Measurements from ENCODE around the gene GIGYF2. TPM values are rescaled to one million over a fixed set of nuclear protein-coding genes. Genes with fewer than 3 reads are reported as not detected.

Gene GIGYF2
- total RNA-seq, 1 experiment from 2014 or later: 26.7 TPM

DNA sequence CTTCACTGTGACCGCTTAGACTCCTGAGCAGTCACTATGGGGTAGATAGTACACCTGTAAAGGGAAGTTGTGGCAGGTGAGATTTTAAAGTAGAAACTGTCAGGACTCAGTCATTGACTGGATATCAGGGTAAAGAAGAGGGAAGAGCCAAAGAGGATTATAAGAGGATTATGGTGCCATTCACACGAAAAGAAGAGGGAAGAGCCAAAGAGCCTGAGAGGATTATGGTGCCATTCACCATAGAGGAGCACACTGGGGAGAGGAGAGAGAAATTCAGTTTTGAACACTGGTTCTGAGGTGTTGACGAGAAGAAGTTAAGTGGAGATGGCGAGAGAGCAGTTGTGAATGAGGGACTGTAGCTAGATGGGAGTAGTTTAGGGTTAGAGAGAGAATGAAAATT, 96.1 kb downstream of the GIGYF2 start:
- in situ Hi-C loops (cut with HindIII; ENCODE audit: low sequenced_read_pairs): no loop called here

DNA sequence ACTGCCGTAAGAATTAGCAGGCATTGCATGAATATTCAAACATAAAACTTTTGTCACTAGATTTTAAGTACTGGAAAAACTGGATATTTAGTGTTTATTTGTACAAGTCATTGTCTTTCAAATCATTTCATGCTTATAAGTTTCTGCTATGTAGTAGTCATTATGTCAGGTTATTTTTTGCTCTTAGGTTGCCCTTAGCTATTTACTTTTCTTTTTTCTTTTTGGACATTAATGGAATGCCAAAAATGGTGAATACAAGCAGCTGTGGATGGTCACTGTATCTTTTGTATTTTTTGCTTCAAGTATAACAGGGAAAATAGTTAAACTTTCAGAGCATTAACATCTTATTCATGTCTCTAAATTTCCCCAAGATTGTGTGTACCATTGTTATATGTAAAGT, 97.8 kb downstream of the GIGYF2 start:
- in situ Hi-C loops (cut with HindIII; ENCODE audit: low sequenced_read_pairs): no loop called here
- DNase-seq (ENCODE audit: low spot score): no peak

More for the DNA sequence above, 96.1 kb downstream of the GIGYF2 start:
- DNase-seq (ENCODE audit: low spot score): no peak

DNA sequence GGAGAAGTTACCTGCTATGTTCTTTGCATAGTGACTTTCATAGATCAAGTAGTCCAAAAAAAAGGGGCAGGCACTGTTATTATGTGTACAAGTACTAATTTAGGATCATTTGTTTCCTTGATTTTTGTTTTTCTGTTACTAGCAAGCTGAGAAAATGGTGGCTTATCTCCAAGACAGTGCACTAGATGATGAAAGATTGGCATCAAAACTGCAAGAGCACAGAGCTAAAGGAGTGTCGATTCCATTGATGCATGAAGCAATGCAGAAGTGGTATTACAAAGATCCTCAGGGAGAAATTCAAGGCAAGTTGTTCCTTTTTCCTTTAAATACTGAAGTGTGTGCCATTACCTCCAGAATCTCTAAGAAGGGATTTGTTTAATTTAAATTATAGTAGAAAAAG, 98.8 kb downstream of the GIGYF2 start:
- in situ Hi-C loops (cut with HindIII; ENCODE audit: low sequenced_read_pairs): no loop called here
- no peak for DNase-seq (ENCODE audit: low spot score)

DNA sequence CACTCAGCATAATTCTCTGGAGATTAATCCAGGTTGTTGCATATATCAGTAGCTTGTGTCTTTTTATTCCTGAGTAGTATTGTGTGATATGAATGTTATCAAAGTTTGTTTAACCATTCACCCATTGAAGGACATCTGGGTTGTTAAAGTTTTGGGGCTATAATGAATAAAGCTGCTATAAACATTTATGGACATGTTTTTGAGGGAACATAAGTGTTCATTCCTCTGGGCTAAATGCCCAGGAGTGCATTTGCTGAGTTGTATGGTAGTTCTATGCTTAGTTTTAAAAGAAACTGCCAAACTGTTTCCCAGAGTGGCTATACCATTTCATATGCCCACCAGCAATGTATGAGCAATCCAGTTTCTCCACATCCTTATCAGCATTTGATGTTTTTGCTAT, 101.1 kb downstream of the GIGYF2 start:
- in situ Hi-C loops (cut with HindIII; ENCODE audit: low sequenced_read_pairs): no loop called here
- no peak for DNase-seq (ENCODE audit: low spot score)

DNA sequence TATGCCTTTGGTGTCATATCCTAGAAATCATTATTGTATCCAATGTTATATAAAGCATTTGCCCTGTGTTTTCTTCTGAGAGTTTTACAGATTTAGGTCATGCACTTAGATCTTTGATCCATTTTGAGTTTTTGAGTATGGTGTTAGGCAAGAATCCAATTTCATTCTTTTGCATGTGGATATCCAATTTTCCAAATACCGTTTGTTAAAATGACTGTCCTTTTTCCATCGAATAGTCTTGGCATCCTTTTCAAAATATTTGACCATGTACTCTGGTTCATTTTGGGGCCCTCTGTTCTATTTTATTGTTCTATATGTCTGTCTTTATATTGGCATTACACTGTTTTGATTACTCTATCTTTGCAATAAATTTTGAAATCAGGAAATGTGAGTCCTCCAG, 103.0 kb downstream of the GIGYF2 start:
- in situ Hi-C loops (cut with HindIII; ENCODE audit: low sequenced_read_pairs): no loop called here
- no peak for DNase-seq (ENCODE audit: low spot score)

DNA sequence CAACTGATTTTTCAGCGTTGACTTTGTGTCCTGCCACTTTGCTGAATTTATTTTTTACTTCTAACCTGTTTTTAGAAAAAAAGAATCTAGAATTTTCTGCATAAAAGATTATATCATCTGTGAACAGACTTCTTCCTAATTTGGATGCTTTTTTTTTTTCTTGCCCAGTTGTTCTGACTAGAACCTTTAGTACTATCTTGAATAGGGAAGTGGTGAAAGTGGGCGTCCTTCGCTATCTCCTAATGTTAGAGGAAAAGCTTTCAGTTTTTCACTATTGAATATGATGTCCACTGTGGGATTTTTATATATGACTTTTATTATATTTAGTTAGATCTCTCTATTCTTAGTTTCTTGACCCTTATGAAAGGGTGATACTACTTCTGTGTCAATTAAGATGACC, 105.0 kb downstream of the GIGYF2 start:
- no peak for DNase-seq (ENCODE audit: low spot score)
- in situ Hi-C loops (cut with HindIII; ENCODE audit: low sequenced_read_pairs): no loop called here

DNA sequence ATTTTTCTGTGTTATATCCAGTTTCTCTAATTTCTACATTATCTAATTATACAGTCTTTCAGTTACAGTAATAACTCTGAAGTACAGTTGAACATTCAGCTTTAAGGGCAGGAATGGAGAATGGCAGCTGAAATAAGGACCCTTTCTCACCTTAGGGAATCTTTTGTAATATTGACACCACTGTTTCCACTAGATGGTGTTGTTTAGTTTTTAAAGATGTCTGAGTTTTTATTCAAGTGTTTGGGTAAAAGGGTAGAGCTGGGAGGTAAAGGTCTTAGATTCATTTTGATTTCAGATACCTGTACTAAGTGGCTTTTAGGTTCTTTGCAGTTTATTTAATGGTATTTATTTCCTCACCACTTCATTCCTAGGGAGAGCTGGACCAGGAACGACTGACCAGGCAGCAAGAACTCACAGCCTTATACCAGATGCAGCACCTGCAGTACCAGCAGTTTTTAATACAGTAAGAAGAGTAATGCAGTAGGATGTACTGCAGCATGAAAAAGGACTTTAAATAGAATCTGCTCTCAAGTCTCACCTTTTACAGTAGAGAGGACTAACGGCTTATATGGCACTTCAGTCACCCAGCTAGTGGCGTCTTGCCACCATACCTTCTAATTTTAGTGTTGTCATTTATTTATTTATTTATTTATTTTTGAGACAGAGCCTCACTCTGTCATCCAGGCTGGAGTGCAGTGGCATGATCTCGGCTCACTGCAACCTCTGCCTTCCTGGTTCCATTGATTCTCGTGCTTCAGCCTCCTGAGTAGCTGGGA, 112.4 kb downstream of the GIGYF2 start:
- peak; percentile 10 for DNase-seq (ENCODE audit: low spot score)
- in situ Hi-C loops (cut with HindIII; ENCODE audit: low sequenced_read_pairs): no loop called here

DNA sequence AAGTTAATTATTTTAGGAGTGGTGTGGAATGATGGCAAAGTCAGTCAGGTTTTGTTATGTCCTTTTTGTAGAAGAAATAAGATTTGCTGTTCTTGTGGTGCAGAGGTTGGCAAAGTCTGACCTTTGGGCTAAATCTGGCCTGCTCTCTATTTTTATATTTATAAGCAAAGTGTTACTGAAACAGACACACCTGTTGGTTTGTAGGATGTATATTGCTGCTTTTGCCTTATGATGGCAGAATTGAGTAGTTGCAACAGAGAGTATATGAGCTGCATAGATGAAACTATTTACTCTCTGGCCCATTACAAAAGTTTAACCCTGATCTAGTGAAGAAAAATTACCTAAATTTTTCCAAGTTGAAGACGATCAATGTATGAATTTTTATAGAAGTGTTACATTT, 113.3 kb downstream of the GIGYF2 start:
- in situ Hi-C loops (cut with HindIII; ENCODE audit: low sequenced_read_pairs): no loop called here
- no peak for DNase-seq (ENCODE audit: low spot score)

DNA sequence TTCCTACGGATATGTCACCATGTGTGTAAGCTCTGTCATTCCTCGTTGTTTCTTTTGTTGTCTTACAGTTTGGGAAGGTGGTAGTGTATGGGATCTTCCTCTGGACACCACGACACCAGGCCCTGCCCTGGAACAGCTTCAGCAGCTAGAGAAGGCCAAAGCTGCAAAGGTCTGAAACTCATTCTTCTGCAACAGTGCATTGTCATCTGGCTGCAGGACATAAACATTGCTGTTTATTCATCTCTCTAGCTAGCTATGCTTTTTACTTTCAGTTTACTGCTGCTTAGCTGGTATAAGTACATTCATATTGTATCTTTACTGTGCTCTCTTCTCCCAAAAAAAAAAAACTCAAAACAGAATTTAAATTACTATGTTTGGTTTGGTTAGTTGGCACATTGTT, 118.4 kb downstream of the GIGYF2 start:
- no peak for DNase-seq (ENCODE audit: low spot score)
- in situ Hi-C loops (cut with HindIII; ENCODE audit: low sequenced_read_pairs): no loop called here

DNA sequence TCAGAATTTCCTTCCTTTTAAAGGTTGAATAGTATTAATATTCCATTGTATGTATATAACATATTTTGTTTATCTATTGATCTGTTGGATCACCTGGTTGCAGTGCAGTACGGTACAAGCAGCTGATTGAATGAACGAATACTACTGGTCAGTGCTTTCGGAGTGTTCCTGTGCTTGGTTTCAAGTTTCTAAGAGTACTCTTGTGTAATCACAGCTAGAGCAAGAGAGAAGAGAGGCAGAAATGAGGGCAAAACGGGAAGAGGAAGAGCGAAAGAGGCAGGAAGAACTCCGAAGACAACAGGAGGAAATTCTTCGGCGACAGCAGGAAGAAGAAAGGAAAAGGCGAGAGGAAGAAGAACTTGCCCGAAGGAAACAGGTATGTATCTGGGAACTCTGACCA, 119.5 kb downstream of the GIGYF2 start:
- no peak for DNase-seq (ENCODE audit: low spot score)
- in situ Hi-C loops (cut with HindIII; ENCODE audit: low sequenced_read_pairs): no loop called here

DNA sequence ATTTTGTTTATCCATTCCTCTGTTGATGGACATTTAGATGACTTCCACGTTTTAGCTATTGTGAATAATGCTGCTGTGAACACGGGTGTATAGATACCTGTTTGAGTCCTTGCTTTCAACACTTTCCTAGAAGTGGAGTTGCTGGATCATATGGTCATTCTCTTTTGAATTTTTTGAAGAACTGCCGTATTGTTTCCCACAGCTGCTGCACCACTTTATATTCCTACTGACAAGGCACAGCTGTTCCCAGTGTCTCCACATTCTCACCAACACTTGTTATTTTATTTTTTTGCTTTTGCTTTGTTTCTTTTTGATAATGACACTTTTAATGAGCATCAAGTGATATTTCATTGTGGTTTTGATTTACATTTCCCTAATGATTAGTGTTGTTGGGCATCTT, 120.6 kb downstream of the GIGYF2 start:
- DNase-seq (ENCODE audit: low spot score): no peak
- in situ Hi-C loops (cut with HindIII; ENCODE audit: low sequenced_read_pairs): no loop called here

DNA sequence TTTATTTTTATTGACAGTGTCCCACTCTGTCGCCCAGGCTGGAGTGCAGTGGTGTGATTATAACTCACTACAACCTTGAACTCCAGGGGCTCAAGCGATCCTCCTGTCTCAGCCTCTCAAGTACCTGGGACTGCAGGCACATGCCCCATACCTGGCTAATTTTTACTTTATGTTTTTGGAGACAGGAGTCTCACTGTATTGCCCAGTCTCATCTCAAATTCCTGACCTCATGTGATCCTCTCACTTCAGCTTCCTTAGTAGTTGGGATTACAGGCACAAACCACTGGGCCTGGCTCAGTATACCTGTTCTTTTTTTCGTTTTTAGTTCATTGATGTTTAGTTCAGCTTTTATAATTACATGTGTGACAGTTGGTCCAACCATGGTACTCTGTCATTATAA, 132.9 kb downstream of the GIGYF2 start:
- no peak for DNase-seq (ENCODE audit: low spot score)
- in situ Hi-C loops (cut with HindIII; ENCODE audit: low sequenced_read_pairs): no loop called here

DNA sequence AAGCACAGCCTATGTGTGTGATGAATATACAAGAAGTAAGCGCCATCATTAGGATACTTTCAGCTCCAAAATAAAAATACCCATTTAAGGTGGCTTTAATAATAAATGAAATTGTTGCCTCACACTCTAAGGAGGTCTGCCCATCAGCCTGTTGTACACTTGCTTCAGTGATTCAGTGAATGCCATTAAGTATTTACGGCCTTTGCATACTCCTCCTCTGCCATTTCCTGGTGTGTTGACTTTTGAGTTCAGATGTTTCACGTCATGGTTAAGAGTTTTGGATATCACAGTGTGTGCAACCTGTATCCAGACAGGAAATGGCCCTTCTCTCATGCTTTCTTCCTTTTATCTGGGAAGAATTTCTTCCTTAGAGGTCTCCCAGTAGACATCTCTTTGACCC, 134.4 kb downstream of the GIGYF2 start:
- in situ Hi-C loops (cut with HindIII; ENCODE audit: low sequenced_read_pairs): no loop called here

DNA sequence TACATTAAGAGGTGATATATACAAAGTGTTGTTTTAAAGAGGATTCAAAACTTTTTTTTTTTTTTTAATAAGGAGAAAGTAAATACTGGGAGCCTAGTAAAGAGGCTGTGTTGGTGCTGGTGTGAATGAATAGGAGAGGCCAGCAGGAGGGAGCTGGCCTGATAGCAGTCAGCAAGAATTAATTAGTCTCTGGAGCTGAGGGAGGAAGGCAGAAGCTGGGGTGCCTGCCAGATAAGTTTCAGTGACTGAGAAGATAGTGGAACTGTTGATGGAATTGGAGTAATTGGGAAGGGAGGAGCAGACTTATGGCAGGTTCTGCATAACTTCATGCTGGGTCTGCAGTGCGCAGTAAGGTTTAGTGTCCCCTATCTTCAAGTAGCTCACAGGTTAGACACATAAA, 136.7 kb downstream of the GIGYF2 start:
- in situ Hi-C loops (cut with HindIII; ENCODE audit: low sequenced_read_pairs): no loop called here
- no peak for DNase-seq (ENCODE audit: low spot score)

More for the DNA sequence above, 134.4 kb downstream of the GIGYF2 start:
- no peak for DNase-seq (ENCODE audit: low spot score)

DNA sequence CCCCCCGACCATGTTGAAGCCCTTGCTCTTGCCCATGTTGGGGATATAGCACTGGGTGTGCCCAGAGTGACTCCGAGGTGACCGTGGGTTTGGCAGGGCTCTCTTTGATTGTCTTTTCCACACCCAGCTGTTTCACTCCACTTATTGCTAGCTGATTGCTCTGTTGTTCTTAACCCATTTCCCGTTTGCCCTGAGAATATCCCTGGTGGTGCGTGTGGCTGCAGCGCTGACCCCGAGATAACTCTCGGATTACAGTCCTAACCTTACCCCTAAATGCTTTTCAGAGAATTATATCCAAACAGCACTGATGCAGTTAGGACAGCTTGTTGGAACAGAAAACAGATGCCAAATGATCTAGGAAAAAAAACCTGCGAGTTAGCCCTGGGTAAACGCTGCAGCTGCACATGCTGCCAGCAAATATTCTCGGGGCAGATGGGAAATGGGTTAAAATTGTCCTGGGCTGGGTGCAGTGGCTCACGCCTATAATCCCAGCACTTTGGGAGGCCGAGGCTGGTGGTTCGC, 138.6 kb downstream of the GIGYF2 start:
- DNase-seq (ENCODE audit: low spot score): no peak
- in situ Hi-C loops (cut with HindIII; ENCODE audit: low sequenced_read_pairs): no loop called here

DNA sequence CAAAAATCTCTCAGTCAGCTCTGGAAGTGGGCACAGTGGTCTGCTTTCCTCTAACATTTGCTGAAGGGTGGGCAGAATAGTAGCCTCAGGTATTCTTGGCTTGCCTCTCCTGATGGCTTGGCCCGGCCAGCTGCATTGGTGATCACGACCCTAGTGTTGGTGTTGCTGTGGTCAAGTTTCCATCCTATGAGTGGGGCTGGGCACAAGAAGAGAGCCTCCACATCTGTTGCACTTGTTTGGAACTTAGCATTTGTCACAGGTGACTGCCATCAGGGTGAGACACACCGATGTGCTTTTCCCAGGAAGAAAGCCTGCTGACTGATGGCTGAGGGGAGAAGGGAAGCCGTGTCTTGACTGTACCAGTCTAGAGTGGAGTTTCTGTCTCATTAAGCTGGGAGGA, 139.8 kb downstream of the GIGYF2 start:
- DNase-seq (ENCODE audit: low spot score): no peak
- in situ Hi-C loops (cut with HindIII; ENCODE audit: low sequenced_read_pairs): no loop called here

DNA sequence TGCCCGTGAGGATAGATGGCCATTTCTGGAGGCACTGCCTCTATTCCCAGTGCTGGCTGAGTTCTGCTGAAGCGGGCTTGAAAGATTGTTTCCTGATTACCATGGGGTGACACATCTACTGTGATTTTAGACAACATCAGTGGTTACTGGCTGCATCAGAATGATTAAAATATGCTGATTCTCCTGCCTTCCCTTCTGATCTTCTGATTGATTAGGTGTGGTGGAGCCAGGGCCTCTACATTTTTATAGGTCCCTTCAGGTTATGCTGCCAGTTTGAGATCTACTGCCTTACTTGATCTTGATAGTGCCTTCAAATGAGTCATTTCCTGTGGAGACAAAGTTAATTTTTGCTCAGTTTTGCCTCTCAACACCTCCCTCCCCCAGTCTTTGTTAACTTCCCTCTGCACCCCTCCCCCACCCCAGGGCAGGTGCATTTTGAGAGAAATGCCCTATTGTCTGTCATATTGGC, 141.3 kb downstream of the GIGYF2 start:
- in situ Hi-C loops (cut with HindIII; ENCODE audit: low sequenced_read_pairs): no loop called here
- no peak for DNase-seq (ENCODE audit: low spot score)

DNA sequence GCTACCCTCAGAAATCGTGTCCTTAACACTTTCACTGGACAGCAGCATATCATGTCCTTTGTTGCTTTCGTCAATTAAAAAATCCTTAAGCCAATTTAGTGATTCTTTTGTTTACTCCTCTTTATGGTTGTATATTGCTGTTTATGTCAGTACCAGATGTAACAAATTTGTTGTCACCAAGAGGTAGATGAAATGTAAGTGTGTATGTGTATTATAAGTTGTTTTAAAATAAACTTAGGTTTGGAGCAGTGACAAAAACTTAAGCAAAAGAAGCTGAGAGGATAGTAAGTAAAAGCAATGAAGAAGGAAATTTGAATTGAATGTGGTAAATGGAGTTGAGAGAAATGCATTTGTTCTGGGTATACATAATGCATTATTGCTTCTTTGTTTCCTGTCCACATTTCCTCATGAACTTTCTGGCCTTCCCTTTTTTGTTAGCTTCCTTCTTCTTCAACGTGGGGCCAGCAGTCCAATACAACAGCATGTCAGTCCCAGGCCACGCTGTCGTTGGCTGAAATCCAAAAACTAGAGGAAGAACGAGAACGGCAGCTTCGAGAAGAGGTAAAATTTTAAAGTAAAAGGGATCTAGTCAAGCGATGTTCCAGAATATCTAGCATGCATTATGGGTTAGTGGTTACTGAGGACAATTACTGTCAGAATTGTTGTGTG, 142.4 kb downstream of the GIGYF2 start:
- in situ Hi-C loops (cut with HindIII; ENCODE audit: low sequenced_read_pairs): no loop called here
- peak; percentile 37 for DNase-seq (ENCODE audit: low spot score)

DNA sequence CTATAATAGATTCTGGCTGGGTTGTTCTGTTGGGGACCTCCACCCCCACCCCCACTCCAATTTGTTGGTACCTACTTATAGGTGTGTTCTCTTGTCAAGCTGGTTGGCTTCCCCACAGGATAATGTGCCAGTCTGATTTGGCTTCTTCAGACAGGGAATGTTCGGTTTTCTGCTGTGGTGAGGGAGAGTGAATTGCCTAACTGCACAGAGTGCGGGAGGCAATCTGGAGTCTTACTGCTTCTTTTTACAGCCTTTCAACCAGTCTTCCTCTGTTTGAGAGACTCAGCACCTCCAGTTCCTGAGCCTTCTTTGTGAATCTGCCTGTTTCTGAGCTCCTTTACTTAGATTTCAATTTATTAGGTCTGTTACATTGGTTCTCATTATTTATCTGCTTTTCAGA, 145.6 kb downstream of the GIGYF2 start:
- DNase-seq (ENCODE audit: low spot score): no peak
- in situ Hi-C loops (cut with HindIII; ENCODE audit: low sequenced_read_pairs): no loop called here

DNA sequence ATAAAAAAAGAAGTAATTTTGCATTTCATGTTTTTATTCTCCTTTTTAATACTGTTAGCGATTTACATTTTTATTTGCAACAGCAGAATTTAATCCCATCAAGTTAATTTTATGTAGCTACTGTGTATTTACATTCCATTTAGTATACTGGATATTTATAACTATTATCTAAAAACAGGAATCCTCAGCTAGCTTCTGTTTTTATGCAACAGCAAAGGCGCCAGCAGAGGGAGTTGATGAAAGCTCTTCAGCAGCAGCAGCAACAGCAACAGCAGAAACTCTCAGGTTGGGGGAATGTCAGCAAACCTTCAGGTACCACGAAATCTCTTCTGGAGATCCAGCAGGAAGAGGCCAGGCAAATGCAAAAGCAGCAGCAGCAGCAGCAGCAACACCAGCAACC, 146.7 kb downstream of the GIGYF2 start:
- in situ Hi-C loops (cut with HindIII; ENCODE audit: low sequenced_read_pairs): no loop called here
- DNase-seq (ENCODE audit: low spot score): no peak

DNA sequence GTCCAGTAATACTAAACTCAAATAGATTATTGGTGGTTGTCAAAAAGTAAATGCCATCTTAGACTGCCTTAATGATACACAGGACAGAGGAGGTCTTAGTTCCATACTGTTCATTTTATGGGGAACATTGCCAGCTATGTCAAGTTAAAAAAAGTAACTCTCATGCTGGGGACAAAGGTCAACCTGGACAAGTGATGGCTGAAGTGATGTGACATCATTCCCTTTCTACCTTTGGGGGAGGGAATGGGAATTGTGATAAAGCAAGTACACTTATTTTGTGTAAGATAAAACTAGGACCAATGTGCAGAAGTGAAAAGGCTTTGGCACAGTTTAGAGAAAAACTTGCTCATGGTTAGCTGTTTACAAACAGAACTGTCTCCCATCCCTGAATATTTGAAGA, 148.9 kb downstream of the GIGYF2 start:
- DNase-seq (ENCODE audit: low spot score): no peak
- in situ Hi-C loops (cut with HindIII; ENCODE audit: low sequenced_read_pairs): no loop called here
